Measurements from ENCODE around the gene EPHA1.

DNA sequence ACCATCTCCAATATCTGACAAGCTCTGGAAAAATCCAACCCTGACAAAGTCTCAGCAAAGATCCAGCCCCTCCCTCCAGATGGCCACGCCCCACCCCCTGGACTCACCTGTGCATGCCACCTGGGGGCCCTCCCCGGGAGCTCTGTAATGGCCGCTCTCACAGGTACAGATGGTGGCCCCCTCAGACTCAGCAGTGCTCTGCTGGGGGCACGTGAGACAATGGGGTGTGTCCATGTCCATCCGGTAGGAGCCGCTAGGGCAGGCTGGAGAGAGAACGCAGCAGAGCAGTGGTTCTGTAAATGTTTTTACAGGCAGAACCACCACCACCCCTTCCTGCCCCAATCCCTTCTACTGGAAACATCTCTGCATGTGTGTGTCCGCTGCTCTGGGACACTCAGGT is 9.5 kb downstream of the EPHA1 start:
- TF ChIP-seq, protein P1, sequence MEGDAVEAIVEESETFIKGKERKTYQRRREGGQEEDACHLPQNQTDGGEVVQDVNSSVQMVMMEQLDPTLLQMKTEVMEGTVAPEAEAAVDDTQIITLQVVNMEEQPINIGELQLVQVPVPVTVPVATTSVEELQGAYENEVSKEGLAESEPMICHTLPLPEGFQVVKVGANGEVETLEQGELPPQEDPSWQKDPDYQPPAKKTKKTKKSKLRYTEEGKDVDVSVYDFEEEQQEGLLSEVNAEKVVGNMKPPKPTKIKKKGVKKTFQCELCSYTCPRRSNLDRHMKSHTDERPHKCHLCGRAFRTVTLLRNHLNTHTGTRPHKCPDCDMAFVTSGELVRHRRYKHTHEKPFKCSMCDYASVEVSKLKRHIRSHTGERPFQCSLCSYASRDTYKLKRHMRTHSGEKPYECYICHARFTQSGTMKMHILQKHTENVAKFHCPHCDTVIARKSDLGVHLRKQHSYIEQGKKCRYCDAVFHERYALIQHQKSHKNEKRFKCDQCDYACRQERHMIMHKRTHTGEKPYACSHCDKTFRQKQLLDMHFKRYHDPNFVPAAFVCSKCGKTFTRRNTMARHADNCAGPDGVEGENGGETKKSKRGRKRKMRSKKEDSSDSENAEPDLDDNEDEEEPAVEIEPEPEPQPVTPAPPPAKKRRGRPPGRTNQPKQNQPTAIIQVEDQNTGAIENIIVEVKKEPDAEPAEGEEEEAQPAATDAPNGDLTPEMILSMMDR (IDR thresholded peaks at IDR 0.05; ENCODE audit: extremely low read depth in 1 of 2, insufficient read depth in 1 of 2, low read depth in 1 of 2, low read length in 2 of 2) = no peak
- no peak for TF ChIP-seq POLR2A (IDR thresholded peaks at IDR 0.05; ENCODE audit: low read depth, low read length)
- no peak for TF ChIP-seq EZH2 (IDR thresholded peaks at IDR 0.05; ENCODE audit: borderline replicate concordance, low read depth, low read length, severe bottlenecking)
- TF ChIP-seq, protein P2, sequence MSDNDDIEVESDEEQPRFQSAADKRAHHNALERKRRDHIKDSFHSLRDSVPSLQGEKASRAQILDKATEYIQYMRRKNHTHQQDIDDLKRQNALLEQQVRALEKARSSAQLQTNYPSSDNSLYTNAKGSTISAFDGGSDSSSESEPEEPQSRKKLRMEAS (IDR thresholded peaks at IDR 0.05; ENCODE audit: insufficient read depth, insufficient read length) = no peak

Measured in endothelial cell of umbilical vein (primary cell).